GM18870 (cell line): ENCODE data around the gene TNNT1.

Experiments used
- ATAC-seq: cut with Tn5 transposase; IDR thresholded peaks from one replicate; pipeline ENCODE4 v1.9.1; 2021; ENCODE audit warnings: moderate library complexity; ENCODE audit not compliant: unreplicated experiment

Gene TNNT1

DNA sequence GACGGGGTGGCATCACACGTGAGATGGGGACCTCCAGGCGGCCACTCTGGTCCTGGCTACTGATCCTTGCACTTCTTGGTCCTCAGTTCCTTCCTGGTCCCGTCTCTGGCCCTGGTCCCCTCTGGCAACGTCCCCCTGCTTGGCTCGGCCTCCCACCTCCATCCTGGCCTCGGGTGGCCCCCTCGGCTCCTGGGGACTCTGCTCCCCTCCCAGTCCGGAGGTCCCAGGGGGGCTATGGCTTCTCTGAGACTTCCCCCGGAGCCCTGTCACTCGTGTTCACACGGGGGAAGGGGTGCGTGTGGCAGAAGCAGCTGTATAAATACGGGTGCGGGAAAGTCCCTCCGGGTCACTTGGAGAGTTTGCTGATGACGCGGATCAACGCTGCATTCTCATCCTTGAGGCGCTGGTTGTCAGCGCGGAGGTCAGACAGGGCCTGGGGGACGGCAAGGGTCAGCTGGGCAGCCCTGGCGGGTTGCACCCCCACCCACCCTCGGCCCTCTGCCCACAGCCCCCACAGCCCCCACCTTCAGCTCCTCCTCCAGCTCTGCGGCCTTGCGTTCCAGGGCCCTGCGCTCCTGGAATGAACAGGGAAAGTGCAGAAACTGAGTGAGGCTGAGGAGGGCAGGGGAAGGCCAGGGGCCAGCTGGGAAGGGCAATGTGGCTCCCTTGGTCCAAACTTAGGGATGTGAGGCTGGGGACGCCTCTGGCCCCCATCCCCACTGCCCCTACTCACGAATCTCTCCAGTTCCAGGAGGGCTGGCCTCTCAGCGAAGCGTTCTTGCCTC, 57.7 kb downstream of the TNNT1 start:
- ATAC-seq = no peak

DNA sequence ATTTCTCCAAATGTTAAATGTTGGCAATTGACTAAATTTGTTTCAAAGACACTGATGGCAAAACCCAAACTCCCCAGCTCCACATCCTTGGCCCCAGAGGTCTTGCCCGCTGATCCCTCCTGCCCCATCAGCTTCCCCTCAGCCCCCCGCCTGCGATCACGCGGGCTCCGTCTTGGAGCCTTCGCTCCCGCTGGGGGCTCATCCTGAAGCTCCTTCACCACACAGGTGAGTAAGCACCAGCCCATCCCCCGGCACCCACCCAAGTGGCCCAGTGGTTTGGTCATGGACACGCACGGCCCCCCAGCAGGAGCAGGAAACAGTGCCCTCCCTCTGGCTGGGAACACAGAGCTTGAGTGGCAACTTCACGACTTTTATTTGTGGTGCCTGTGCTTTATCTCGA, 58.4 kb downstream of the TNNT1 start:
- ATAC-seq = no peak

DNA sequence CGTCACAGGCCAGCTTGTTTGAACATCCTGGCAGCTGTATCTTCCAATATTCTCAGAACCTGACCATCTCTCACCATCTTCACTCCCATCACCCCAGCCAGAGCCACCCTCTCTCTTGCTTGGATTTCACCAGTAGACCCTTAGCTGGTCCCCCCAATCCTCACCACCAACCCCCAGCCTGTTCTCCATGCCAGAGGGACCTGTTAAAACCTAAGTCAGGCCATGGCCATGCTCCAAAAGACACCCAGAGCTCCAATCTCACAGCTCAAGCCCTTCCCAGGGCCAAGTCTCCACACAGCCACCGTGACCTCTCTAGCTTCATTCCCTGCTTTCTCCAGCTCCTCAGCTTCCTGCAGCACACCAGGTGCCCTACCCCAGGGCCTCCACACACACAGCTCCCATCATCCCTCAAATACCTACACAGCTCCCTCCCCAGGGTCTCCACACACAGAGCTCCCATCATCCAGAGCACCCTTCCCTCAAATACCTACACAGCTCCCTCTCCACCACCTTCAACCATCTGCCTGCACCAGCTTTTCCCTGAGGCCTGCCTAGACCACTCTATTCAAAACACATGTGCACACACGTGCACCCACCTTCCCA, 59.6 kb downstream of the TNNT1 start:
- ATAC-seq = no peak

DNA sequence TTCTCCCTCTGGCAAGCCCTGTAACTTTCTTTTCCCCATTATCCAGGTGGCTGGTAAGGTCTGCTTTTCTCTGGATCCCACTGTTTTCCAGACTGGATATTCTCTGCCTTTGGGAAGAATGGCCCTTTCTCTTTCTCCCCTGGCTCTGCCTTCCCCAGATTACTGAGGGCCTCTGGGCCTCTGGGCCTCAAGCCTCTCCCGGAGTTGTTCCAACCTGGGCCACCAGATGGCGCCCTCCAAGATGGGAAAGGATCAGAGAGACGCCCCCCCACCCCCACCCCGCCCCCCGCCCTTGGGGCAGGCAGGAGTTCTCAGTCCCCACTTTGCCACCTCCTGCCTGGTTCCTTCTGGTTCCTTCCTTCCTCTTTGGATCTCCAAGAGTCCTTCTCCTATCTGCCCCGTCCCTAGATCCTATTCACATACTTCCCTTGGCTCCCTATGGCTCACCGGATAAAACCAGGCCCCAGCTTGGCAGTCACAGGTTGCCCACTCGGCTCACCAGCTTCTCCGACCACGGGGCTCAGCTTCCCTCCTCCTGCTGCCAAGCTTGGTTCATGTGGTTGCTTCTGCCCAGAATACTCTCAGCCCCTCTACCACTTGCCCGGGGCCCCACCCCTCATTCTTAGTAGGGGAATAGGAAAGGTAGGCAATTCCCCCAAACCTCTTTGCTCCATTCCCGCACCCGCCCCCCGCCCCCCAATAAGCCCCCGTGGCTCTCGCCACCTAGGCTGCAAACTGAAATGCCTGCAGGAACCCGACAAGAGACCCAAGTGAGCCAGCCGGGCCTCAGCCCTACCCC, 60.3 kb downstream of the TNNT1 start:
- no peak for ATAC-seq

DNA sequence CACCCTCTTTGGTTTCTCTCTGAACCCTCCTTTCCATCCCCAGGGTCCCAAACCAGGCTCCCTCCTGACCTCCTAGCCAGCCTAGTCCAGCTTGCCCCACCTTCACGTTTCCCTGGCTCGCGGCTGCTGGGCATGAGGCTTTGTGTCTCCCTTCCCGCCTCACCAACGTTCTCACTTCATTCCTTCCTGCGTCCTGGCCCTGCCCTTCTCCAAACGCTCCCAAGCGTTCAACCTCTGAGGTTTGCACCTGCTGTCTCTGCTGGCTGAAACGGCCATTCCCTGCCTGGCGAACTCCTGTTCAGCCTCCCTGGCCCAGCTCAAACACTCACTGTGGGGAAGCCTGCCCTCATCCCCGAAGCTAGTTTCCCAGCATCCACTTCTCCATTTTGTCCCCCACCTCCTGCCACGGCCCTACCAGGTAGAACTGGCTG, 61.0 kb downstream of the TNNT1 start:
- ATAC-seq = no peak

DNA sequence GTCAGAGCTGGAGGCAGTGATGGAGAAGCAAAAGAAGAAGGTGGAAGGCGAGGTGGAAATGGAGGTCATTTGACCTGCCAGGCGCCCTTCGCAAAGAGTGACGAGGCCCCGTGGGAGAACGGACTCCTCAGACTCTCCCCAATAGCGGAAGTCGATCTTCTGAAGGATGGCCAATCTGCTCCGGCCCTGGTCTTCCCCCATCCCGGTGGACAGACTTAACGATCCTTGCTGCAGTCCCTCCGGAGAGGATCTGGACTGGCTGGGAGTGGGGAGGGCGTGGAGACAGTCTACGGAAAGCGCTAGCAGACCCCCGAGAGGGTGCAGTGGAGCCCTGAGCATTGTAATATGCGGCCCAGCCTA, 61.5 kb downstream of the TNNT1 start:
- no peak for ATAC-seq

DNA sequence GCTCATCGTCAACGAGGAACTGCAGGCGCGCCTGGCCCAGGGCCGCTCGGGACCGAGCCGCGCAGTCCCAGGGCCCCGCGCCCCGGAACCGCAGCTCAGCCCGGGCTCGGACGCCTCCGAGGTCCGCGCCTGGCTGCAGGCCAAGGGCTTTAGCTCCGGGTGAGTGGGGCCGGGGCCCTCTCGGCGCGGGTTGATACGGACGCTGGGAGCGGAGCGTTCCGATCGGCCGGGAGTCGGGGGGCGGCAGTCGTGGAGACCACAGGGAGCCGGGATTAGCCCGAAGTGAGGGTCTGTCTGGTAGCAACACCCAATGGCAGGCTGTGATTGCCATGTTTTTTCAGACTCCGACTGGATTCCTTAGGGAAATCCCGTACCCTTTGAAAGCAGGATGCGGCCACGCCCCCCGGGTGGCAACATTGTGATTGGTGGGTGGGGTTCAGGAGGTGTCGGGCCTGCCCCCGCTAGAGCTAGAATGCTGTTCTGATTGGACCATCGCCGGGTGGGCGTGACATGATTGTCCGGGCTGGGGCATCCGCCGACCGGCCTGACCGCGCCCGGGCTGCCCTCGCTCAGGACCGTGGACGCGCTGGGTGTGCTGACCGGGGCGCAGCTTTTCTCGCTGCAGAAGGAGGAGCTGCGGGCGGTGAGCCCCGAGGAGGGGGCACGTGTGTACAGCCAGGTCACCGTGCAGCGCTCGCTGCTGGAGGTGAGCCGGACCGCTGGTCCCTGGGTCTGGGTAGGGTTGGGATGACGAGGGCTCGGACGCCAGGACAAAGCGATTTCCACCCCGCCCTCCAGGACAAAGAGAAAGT, 62.1 kb downstream of the TNNT1 start:
- ATAC-seq = no peak

DNA sequence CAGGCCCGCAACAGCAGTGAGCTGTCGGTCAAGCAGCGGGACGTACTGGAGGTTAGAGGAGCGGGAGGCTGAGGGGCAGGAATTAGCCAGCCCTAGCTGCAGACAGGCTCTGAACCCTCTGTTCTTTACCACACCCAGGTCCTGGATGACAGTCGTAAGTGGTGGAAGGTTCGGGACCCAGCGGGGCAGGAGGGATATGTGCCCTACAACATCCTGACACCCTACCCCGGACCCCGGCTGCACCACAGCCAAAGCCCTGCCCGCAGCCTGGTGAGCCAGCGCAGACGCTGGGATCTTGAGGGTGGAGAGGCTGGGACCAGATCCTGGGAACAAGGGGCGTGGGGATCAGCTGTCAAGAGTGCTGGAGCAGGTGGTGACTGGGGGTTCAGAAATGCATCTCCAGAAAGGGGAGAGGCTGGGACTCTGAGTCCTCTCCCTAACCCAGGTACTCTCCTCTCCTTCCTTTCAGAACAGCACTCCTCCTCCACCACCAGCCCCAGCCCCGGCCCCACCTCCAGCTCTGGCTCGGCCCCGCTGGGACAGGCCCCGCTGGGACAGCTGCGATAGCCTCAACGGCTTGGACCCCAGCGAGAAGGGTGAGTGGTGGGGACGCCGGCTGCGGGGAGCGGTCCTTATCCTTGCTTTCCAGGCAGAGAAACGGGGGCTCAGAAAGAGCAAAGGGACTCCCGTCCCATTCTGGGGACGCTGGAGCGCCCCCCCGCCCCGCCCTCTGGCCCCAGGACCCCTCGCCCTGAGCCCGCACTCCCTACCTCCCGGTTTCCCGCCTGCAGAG, 62.9 kb downstream of the TNNT1 start:
- no peak for ATAC-seq

DNA sequence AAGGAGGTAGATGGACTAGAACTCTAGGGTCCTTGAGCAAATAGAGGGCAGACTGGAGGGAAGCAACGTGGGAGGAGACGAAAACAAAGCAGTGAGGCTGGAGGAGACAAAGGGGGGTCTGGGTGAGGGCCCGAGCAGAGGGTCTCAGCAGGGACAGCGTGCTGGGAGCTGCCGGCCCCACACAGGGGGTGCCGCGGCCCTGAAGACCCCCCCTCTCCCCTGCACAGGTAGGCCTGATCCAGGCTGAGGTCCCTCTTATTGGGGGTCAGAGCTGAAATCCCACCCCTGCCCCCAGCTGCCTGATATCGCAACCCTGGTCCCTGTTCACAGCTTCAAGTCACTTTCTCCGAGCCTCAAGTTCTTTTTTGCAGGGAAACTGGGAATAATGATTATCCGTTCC, 64.6 kb downstream of the TNNT1 start:
- no peak for ATAC-seq

DNA sequence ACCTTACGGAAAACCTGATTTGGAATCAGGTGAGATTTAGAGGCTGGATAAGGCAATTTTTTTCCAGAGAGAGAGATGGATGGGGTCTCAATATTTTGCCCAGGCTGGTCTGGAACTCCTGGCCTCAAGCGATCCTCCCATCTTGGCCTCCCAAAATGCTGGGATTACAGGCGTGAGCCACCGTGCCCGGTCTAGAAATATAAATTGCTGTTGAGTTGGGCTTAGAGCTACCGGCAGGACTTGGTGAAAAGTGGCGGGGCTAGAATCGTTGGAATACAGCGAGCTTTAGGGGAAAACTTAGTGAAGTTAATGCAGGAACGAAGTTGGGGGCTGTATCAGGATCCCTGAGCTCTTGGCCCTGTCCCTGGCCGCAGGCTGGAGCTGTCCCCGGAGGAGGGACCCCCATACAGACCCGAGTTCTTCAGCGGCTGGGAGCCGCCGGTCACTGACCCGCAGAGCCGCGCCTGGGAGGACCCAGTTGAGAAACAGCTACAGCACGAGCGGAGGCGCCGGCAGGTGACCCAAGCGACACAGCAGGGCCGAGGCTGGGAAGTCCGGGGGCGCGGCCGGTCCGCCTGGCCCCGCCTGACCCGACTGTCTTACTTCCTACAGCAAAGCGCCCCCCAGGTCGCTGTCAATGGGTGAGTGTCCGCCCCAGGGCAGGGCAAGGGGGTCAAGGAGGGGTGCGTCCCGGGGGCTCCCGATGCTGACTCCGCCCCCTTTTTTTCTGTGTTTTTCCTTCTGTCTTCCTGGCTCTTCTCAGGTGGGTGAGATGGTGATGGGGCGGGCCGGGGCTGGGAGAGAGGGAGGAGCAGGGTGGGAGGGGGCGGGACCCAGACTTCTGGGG, 65.8 kb downstream of the TNNT1 start:
- no peak for ATAC-seq
